Endothelial cell of umbilical vein (primary cell): ENCODE data around the gene EFCAB13. TPM values are rescaled to one million over a fixed set of nuclear protein-coding genes. Genes with fewer than 3 reads are reported as not detected.

Experiments
- BruUV-seq: library from RNA; stranded (reverse); fragments of 400-500 nt; replicated peaks from 2 replicates; lab custom pipeline; 2021; lab: Mats Ljungman, UMichigan
- CTCF ChIA-PET: fragments of 300-600, 350-600 bp; sonication (Branson Sonifier 250); formaldehyde crosslinking; loops from one replicate; lab custom pipeline; 2021; ENCODE audit warnings: antibody characterized with exemption, inconsistent platforms; lab: Charles Lee
- POLR2A ChIA-PET: fragments of 300-600, 350-600 bp; sonication (Branson Sonifier 250); formaldehyde crosslinking; loops from one replicate; lab custom pipeline; 2021; ENCODE audit warnings: antibody characterized with exemption, inconsistent platforms; lab: Charles Lee
- DNase-seq: peaks from one replicate; pipeline ENCODE4 v3.0.0-alpha.2; 2011; ENCODE audit warnings: low read depth, low spot score
- FAIRE-seq: peaks from 2 replicates; lab custom pipeline; 2011; peaks lifted over from hg19 to GRCh38; lab: Jason Lieb, UNC
- H2AFZ ChIP-seq: 2 replicates; pipeline ENCODE4 v1.6.0; 2012; ENCODE audit warnings: low read depth, low read length, control low read depth, inconsistent platforms
- H3K27ac ChIP-seq: 2 replicates; pipeline ENCODE4 v1.5.1; 2011; ENCODE audit warnings: low read depth, mild to moderate bottlenecking, control low read depth, low read length, moderate library complexity; ENCODE audit not compliant: insufficient read depth
- H3K27me3 ChIP-seq, 2 experiments: 2 replicates each; pipeline versions ENCODE4 v1.6.0 to v1.6.1; 2011; ENCODE audit warnings: low read length in 2 of 2, mixed read lengths in 1 of 2; ENCODE audit not compliant: control insufficient read depth in 2 of 2, insufficient read depth in 2 of 2
- H3K36me3 ChIP-seq, 2 experiments: 2 replicates in 1 of 2; 3 replicates in 1 of 2; pipeline ENCODE4 v1.5.1; 2011; ENCODE audit warnings: low read length in 2 of 2, mild to moderate bottlenecking in 1 of 2, moderate library complexity in 1 of 2; ENCODE audit not compliant: control insufficient read depth in 2 of 2, insufficient read depth in 2 of 2; ENCODE audit errors: extremely low read depth in 1 of 2
- H3K4me1 ChIP-seq: 3 replicates; pipeline ENCODE4 v1.5.1; 2011; ENCODE audit warnings: mild to moderate bottlenecking, low read length; ENCODE audit not compliant: control insufficient read depth, insufficient read depth; ENCODE audit errors: extremely low read depth
- H3K4me2 ChIP-seq: 2 replicates; pipeline ENCODE4 v1.6.1; 2011; ENCODE audit warnings: low read length, control low read depth, mixed read lengths; ENCODE audit not compliant: insufficient read depth
- H3K4me3 ChIP-seq, 3 experiments: fragments of 200-600 bp in 1 of 3; sonication (generic), shearing (Covaris generic) in 1 of 3; replicated peaks in 1 of 3; 2 replicates each; pipeline ENCODE4 v1.5.1; 2011 to 2016; ENCODE audit warnings: control low read depth in 3 of 3, low read length in 3 of 3, mild to moderate bottlenecking in 2 of 3, inconsistent platforms in 1 of 3, low read depth in 1 of 3, moderate library complexity in 1 of 3; ENCODE audit not compliant: insufficient read depth in 1 of 3
- H3K79me2 ChIP-seq: 2 replicates; pipeline ENCODE4 v1.6.0; 2012; ENCODE audit warnings: low read length, inconsistent platforms; ENCODE audit not compliant: control insufficient read depth, insufficient read depth
- H3K9ac ChIP-seq: replicated peaks from 2 replicates; pipeline ENCODE3; 2011; ENCODE audit warnings: low read length, control low read depth; ENCODE audit not compliant: insufficient read depth; ENCODE audit errors: extremely low read depth
- H3K9me1 ChIP-seq: replicated peaks from 3 replicates; pipeline ENCODE4 v1.6.0; 2011; ENCODE audit warnings: mild to moderate bottlenecking, low read length; ENCODE audit not compliant: control insufficient read depth, insufficient read depth; ENCODE audit errors: extremely low read depth
- H3K9me3 ChIP-seq: replicated peaks from 2 replicates; pipeline ENCODE4 v1.5.1; 2012; ENCODE audit warnings: low read length, inconsistent platforms; ENCODE audit not compliant: control insufficient read depth, insufficient read depth
- H4K20me1 ChIP-seq: replicated peaks from 2 replicates; pipeline ENCODE3; 2011; ENCODE audit warnings: mild to moderate bottlenecking, low read length; ENCODE audit not compliant: control insufficient read depth, insufficient read depth; ENCODE audit errors: extremely low read depth
- EZH2 ChIP-seq: IDR thresholded peaks from 2 replicates; pipeline ENCODE4 v1.6.1; 2012; ENCODE audit warnings: borderline replicate concordance, low read depth, mild to moderate bottlenecking, moderate library complexity, low read length, inconsistent platforms; ENCODE audit not compliant: severe bottlenecking
- FOS ChIP-seq: IDR thresholded peaks from 2 replicates; pipeline ENCODE4 v1.6.1; 2011; ENCODE audit warnings: mild to moderate bottlenecking, low read length, moderate library complexity, borderline replicate concordance; ENCODE audit not compliant: insufficient read depth
- GATA2 ChIP-seq: IDR thresholded peaks from 2 replicates; pipeline ENCODE4 v1.7.0; 2011; ENCODE audit warnings: low read depth, mild to moderate bottlenecking, moderate library complexity, mixed read lengths, low read length; ENCODE audit not compliant: insufficient read length, insufficient read depth
- JUN ChIP-seq: IDR thresholded peaks from 2 replicates; pipeline ENCODE4 v1.6.1; 2011; ENCODE audit warnings: borderline replicate concordance, low read depth; ENCODE audit not compliant: insufficient read length, insufficient read depth
- MAX ChIP-seq: IDR thresholded peaks from 2 replicates; pipeline ENCODE4 v1.6.1; 2011; ENCODE audit not compliant: insufficient read depth, insufficient read length
- MYC ChIP-seq: IDR thresholded peaks from one replicate; pipeline ENCODE4 v1.6.1; 2011; ENCODE audit warnings: mild to moderate bottlenecking, low read depth, low read length
- POLR2A ChIP-seq: IDR thresholded peaks from 2 replicates; pipeline ENCODE4 v1.6.1; 2012; ENCODE audit warnings: low read depth, mild to moderate bottlenecking, control low read depth, low read length
- POLR2AphosphoS5 ChIP-seq: IDR thresholded peaks from 2 replicates; pipeline ENCODE4 v1.6.1; 2012; ENCODE audit warnings: low read depth, mild to moderate bottlenecking, control low read depth, low read length, moderate library complexity; ENCODE audit not compliant: insufficient read depth
- dilution Hi-C: fragments of 300-500 bp; cut with MboI; formaldehyde crosslinking; loops from one replicate; pipeline ENCODE4 v1.15.0; 2019; ENCODE audit warnings: low sequenced_read_pairs; ENCODE audit not compliant: extremely low pct_ligation_motif_present
- intact Hi-C: fragments of 100-400 bp; cut with micrococcal nuclease; formaldehyde crosslinking; loops from one replicate; pipeline ENCODE4 v1.10.0; 2022
- polyA plus RNA-seq, 4 experiments: library from polyadenylated mRNA; depleted of rRNA in 3 of 4; stranded (reverse) in 3 of 4; unstranded in 1 of 4; fragments of >200 nt; gene quantifications; 2 replicates each; pipeline versions ENCODE4 v1.2.1 to v1.2.3, GENCODE V29; 2011 to 2012; ENCODE audit warnings: missing spikeins in 1 of 4
- total RNA-seq: library from RNA; stranded (reverse); gene quantifications from 2 replicates; pipeline ENCODE4 v1.2.3, GENCODE V29; 2021
- TF ChIP-seq, protein P1 (sequence below), 2 donors: IDR thresholded peaks; 1 replicate in 1 of 2; 2 replicates in 1 of 2; pipeline ENCODE4 v1.5.1; 2011; ENCODE audit warnings: low read length in 2 of 2, mild to moderate bottlenecking in 2 of 2, moderate library complexity in 2 of 2, control low read depth in 1 of 2, inconsistent platforms in 1 of 2, low read depth in 1 of 2; ENCODE audit not compliant: insufficient read depth in 1 of 2; ENCODE audit errors: extremely low read depth in 1 of 2

Gene EFCAB13
- total and polyA plus RNA-seq, 2 donors (not counting 3 experiments of a cell fraction or from before 2014, with no cell fraction given): 0.86 to 12.9 TPM

- Histone ChIP-seq H3K79me2 (no peaks in the 10 kb centered on the region), H3K9me3 (no peaks in the 10 kb centered on the region), H3K9me1 (no peaks in the 10 kb centered on the region), H3K27ac (no peak overlapping the region), H3K9ac (no peak overlapping the region), H3K4me2 (no peak overlapping the region), H2AFZ (no peak overlapping the region), H3K4me1 (no peaks in the 10 kb centered on the region), H3K27me3 (no peaks in the 10 kb centered on the region), H3K36me3 (peaks cover 3 to 41% of the 10 kb centered on the region in 2 experiments), H3K4me3 (no peak overlapping the region), H4K20me1 (no peaks in the 10 kb centered on the region)
- ChIA-PET CTCF (interaction anchor here (2.3 kb wide), 1 partner anchor 12 kb away, joined by 6 read pairs; no protein-coding TSS in a partner anchor), POLR2A (no interaction called here)
- FAIRE-seq (no peak), DNase-seq (no peak)
- BruUV-seq: no TSS peak
- TF ChIP-seq, protein P1, sequence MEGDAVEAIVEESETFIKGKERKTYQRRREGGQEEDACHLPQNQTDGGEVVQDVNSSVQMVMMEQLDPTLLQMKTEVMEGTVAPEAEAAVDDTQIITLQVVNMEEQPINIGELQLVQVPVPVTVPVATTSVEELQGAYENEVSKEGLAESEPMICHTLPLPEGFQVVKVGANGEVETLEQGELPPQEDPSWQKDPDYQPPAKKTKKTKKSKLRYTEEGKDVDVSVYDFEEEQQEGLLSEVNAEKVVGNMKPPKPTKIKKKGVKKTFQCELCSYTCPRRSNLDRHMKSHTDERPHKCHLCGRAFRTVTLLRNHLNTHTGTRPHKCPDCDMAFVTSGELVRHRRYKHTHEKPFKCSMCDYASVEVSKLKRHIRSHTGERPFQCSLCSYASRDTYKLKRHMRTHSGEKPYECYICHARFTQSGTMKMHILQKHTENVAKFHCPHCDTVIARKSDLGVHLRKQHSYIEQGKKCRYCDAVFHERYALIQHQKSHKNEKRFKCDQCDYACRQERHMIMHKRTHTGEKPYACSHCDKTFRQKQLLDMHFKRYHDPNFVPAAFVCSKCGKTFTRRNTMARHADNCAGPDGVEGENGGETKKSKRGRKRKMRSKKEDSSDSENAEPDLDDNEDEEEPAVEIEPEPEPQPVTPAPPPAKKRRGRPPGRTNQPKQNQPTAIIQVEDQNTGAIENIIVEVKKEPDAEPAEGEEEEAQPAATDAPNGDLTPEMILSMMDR (IDR thresholded peaks at IDR 0.05; ENCODE audit: extremely low read depth in 1 of 2, insufficient read depth in 1 of 2, low read depth in 1 of 2, low read length in 2 of 2): no peak
- TF ChIP-seq GATA2: no peak
- TF ChIP-seq JUN: no peak
- TF ChIP-seq FOS: no peak
- dilution Hi-C loops: no loop called here
- intact Hi-C loops: no loop called here
Observed at GRCh38 chr17:47287068-47287467, 36.7 kb upstream of the EFCAB13 start.

DNA sequence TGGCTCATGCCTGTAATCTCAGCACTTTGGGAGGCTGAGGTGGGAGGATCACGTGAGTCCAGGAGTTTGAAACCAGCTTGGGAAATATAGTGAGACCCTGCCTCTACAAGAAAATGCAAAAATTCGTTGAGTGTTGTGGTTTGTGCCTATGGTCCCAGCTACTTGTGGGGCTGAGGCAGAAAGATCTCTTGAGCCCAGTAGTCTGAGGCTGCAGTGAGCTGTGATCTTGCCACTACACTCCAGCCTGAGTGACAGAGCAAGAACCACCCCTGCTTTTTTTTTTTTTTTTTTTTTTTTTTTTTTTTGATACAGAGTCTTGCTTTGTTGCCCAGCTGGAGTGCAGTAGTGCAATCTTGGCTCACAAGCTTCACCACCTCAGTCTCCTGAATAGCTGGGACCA, 36.1 kb upstream of the EFCAB13 start:
- dilution Hi-C loops: no loop called here
- H3K36me3 ChIP-seq: peaks cover 3 to 45% of the 10 kb centered on the region in 2 experiments

More for the DNA sequence above, 36.1 kb upstream of the EFCAB13 start:
- H3K27ac ChIP-seq: no peak overlapping the region
- intact Hi-C loops: no loop called here
- no peaks in the 10 kb centered on the region for H3K9me3 ChIP-seq
- no peaks in the 10 kb centered on the region for H3K9me1 ChIP-seq
- H4K20me1 ChIP-seq: no peaks in the 10 kb centered on the region
- TF ChIP-seq GATA2: no peak
- TF ChIP-seq EZH2: no peak
- no peak for TF ChIP-seq POLR2AphosphoS5
- TF ChIP-seq FOS: no peak
- no peak for TF ChIP-seq MYC
- no peak for TF ChIP-seq POLR2A
- TF ChIP-seq, protein P1 (IDR thresholded peaks at IDR 0.05; ENCODE audit: extremely low read depth in 1 of 2, insufficient read depth in 1 of 2, low read depth in 1 of 2, low read length in 2 of 2): no peak
- TF ChIP-seq JUN: no peak
- TF ChIP-seq MAX: no peak
- no peak overlapping the region for H3K4me3 ChIP-seq
- H3K9ac ChIP-seq: no peak overlapping the region
- no peak overlapping the region for H3K4me2 ChIP-seq
- H2AFZ ChIP-seq: no peak overlapping the region
- no peaks in the 10 kb centered on the region for H3K79me2 ChIP-seq
- FAIRE-seq (no peak), DNase-seq (no peak)
- ChIA-PET POLR2A (no interaction called here), CTCF (interaction anchor here (0.6 to 2.3 kb wide), 2 partner anchors 12 kb away, joined by 3 to 6 read pairs; no protein-coding TSS in a partner anchor)
- BruUV-seq: no TSS peak
- H3K27me3 ChIP-seq: no peaks in the 10 kb centered on the region
- H3K4me1 ChIP-seq: no peaks in the 10 kb centered on the region
